GOT3 (cell line): Measurements from ENCODE around the gene CCDC27.
"Not testable (repeated sequence)": the region's sequence is repeated elsewhere in the genome, so short reads cannot be mapped to it uniquely, and the experiment has no call there.

ENCODE experiments used
- DNase-seq: peaks from one replicate; lab custom pipeline; 2025; ENCODE audit warnings: mixed read lengths; lab: John Stamatoyannopoulos, UW

The CCDC27 gene

DNA sequence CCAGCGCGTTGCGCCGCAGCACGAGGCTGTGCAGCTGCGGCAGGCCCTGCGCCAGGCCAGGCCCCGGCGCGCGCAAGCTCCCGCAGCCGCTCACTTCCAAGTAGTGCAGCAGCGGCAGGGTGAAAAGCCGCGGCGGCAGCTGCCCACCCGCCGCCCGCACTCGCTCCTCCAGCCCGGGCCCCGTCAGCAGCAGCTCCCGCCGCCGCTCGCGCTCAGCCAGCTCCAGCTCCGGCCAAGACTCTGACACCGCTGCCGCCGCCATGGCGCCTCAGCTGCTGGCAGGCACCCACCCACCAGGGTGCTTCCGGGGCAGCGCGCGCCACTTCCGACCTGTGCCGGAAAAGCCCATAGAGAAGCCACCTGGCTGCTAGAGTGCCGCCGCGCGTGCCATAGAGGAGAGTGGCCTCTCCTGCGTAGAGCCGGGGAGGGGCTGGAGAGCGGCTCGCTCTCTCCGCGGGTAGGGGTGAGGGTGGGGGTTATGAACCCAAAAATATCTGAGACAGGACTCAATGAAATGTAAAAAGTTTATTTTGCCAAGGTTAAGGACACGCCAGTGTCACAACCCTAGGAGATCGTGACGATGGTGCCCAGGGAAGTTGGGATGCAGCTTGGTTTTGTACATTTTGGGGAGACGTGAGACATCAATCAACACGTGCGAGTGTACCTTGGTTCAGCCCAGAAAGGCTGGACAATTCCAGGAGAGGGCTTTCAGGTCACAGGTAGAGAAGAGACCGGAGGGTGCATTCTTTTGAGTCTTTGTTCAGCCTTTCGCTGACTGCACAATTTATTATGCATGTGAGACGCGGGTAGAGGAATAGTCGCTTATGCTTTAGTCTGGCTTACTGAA lies 44.2 kb downstream of the CCDC27 start, which contains the start of gene LRRC47:
TSS of gene LRRC47 (minus strand) at position 284 of the 847 bp plus-strand sequence. CDS start at position 262, 22 bp downstream.
- DNase-seq = peak; percentile 52

DNA sequence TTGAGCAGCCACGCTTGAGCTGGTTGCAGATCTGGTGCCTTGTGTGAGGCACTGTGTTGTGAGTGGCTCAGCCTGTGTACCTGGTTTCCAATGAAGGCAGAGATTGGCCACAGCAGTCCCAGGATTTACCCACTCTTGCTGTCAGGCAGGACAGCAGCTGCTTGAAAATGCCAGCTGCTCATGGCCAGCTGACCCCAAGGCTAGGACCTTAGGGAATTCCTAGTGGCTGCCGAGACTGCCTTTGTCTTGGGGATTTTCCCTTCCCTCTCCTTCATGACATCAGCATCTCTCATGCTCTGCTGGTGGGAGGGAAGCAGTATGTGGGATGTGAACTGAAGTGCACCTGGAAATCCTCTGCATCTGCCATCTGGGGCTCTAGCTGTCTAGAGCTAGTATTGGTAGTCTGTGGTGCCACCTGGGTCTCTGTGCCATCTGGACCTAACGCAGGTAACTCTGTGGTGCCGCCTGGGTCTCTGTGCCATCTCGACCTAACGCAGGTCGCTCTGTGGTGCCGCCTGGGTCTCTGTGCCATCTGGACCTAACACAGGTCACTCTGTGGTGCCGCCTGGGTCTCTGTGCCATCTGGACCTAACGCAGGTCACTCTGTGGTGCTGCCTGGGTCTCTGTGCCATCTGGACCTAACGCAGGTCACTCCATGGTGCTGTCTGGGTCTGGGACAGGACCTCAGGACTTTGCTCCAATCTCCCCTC lies 47.9 kb downstream of the CCDC27 start:
- no peak for DNase-seq

DNA sequence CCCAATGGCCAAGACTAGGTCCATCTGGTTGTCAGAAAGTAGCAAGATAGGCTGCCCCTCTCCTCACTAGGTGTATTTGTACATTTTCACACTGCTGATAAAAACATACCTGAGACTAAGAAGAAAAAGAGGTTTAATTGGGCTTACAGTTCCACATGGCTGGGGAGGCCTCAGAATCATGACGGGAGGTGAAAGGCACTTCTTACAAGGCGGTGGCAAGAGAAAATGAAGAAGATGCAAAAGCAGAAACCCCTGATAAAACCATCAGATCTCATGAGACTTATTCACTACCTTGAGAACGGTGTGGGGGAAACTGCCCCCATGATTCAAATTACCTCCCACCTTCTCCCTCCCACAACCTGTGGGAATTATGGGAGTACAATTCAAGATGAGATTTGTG lies 48.5 kb downstream of the CCDC27 start:
- DNase-seq = not testable (repeated sequence)

DNA sequence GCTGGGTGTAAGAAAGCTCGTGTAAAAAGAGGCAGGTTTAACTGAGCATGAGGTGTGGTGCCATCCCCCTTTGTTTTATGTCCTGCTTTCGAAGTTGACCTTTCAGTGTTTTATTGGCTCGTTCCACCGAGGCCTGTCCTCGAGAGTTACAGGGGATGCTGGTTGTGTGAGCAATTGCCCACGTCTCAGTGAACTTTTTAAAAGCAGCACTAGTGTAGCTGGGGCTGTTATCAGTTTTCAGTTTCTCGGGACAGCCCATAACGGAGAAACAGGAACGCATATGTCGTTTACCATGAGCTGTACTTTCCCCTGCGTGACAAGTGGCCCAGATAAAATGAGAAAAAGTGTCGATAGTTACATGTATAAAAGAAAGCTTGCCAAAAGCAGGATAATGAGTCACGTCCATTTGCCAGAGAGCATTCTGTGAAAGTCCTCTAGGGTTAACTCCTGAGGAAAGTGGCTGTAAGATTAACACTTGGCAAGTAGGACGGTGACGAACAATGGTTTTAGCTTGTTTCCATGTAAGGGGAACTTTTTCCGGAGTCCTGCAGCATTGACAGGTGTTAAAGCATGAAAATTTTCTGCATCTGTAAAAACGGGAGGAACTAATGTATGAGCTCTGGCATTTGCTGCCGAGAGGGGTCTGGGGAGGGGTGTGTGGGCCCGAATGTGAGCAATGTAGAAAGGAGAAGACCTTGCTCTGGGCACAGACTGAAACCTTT lies 51.8 kb downstream of the CCDC27 start:
- DNase-seq = no peak

DNA sequence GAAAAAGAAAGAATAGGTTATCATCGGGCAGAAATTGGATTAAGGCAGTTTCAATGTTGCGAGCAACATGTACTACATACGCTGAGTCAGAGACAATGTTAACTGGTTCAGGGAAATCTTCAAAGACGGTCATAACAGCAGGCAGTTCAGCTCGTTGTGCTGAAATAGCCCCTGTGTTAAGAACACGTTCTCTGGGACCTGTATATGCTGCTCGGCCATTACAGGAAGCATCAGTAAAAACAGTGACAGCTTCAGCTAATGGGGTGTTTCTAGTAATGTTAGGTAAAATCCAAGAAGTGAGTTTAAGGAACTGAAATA lies 52.3 kb downstream of the CCDC27 start:
- DNase-seq = not testable (repeated sequence)

- no peak for DNase-seq
Measured at GRCh38 chr1:3805038-3805437, 52.8 kb downstream of the CCDC27 start.

- DNase-seq = no peak
Measured at GRCh38 chr1:3807769-3808168, 55.5 kb downstream of the CCDC27 start.

DNA sequence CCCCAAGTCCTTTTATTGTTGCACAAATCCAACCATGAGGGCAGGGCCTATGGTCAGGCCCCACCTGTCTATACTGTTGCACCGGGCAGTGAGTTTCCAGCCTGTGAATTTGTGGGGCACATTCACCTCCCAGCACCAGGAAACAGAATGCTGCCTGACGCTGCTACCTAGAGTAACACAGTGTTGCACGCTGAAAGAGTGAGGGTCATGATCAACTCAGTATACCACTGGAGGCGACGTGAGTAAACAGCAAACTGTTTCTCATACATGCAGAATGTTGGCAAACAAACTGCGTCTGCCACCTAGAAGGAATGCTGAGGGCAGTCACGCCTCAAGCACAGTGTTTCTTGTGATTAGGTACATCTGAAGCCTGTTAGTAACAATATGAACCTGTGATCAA lies 57.4 kb downstream of the CCDC27 start:
- DNase-seq = no peak

DNA sequence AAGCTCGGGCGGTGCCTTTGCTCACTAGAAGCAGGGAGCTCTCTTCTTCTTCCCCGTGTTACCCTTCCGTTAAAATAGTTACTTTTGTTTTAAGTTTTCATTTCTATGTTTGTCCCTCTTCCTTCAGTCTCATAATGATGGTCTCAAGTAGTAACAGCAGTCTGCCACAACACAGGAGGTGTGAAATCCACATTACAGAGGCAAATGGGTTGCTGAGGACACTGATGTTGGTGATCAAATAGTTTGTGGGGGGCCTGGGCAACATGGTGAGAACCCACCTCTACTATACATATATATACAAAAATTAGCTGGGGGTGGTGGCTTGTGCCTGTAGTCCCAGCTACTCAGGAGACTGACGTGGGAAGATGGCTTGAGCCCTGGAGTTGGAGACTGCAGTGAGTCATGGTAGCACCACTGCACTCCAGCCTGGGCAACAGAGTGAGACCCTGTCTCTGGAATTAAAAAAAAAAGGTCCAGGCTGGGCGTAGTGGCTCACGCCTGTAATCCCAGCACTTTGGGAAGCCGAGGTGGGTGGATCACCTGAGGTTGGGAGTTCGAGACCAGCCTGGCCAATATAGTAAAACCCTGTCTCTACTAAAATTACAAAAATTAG lies 58.0 kb downstream of the CCDC27 start:
- not testable (repeated sequence) for DNase-seq

DNA sequence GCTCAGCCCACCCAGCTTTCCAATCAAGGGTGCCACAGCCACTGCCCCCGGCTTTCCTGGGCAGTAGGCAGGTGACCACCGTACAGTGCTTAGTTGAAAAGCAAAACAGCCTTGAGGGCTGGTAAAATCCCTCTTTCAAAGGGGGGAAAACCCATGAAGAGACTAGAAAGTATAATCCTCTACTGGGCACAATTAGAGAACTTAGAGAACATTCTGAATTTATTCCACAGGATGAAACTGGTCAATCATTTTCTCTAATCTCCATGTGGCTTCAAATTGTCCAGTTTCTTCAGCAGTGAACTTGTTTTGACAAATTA lies 59.3 kb downstream of the CCDC27 start:
- no peak for DNase-seq

- no peak for DNase-seq
Measured at GRCh38 chr1:3814065-3814464, 61.8 kb downstream of the CCDC27 start.

DNA sequence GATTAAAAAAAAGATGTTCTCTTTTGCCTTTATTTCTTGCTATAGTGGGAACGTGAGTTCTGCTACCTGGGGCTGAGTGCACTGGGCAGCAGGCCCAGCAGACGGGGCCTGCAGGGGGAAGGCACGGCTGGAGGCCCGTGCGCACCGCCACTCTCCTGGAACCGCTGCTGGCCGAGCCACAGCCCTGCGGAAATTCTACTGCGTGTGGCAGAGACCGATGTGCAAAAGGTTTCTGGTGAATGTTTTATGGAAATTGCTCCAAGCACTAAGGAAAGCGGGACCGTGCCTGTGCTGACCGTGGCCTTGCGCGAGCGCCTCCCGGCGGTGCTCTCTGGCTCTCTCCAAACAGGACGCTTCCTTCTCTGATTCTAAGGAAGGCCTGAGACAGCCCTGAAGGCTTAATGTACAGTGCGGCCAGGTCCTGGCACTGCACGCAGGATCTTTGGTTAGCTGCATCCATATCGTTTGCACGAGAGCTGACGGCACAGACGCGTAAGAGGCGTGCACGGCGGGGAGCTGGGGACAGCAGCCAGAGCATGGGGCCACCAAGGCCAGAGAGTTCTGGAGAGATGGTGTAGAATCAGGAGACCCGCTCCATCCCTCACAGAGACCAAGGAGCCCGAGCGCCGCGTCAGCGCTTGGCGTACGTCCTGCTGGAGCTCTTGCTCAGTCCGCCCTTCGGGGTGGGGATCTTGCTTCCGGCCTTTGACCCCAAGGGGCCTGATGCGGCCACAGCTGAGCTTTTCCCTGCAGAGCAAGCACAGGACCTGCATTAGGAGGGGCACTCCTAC lies 62.7 kb downstream of the CCDC27 start:
- DNase-seq = no peak

DNA sequence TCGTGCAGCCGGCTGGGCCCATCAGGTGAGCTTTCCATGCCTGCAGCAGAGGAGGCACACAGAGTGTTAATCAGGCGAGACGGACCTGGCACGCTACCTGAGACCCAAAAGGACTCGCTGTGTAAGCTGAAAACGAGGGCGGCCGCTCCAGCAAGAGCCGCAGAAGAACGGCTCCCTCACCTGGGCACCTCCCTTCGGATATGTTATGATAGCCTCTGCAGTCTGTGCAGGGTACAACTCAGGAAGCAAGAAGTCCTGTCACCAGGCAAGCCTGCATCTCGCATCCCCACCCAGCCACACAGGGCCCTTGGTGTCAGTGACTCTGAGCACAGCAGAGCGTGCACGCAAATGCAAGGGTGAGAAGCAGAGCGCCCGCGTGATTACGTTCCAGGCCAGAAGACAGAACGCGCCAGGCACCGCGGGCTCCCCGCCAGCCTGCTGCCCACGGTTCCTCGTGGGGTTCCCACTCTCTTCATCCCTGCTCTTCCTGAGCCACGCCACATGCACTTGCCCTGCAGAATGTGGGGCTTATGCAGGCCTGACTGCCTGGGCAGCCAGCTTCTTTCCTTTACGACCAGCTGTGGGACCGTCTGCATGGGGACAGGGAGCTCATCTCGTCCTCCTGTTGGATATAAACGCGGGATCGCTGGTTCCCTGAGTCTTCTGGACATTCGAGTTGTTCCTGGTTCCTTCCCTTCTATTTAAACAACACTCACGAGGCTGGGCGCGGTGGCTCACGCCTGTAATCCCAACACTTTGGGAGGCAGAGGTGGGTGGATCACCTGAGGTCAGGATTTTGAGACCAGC lies 64.3 kb downstream of the CCDC27 start:
- DNase-seq = no peak

DNA sequence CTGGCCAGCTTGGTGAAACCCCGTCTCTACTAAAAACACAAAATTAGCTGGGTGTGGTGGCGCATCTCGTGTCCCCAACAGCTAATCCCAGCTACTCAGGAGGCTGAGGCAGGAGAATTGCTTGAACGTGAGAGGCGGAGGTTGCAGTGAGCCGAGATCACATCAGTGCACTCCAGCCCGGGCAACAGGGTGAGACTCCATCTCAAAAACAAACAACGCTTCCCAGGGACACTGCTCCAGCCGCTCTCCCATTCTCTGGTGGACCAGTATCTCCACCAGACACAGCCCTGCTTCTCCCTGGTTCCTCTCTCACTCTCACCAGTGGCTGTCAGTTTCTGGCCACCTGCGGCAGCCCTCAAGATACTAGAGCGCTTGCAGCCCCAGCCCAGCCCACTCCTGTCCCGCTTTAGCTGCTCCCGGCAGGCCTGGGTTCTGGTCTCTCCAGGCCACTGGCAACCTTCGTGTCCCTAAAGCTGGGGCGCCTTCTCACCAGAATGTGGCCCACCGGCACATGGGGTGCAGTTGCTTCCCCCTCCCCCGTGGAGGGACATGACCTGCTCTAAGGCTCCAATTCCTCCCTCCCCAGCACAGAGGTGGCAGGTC lies 65.0 kb downstream of the CCDC27 start:
- DNase-seq = no peak

GRCh38 chr1:3817821-3818597 lies 65.8 kb downstream of the CCDC27 start:
- DNase-seq = no peak

- DNase-seq = no peak
Measured at GRCh38 chr1:3819771-3820200, 67.5 kb downstream of the CCDC27 start.

- DNase-seq = no peak
Measured at GRCh38 chr1:3820316-3820715, 68.1 kb downstream of the CCDC27 start.

- no peak for DNase-seq
Measured at GRCh38 chr1:3821004-3821403, 68.8 kb downstream of the CCDC27 start.
